Stimulated activated CD4-positive, alpha-beta T cell treated with anti-CD3 and anti-CD28 coated beads, Interleukin-15, amount 100 ng/mL, for 1 hour (primary cell): ENCODE measurements around the gene HERC2.

Source experiments
- DNase-seq, 2 donors: peaks; one replicate each; pipeline ENCODE4 v3.0.0-alpha.2; 2020; ENCODE audit warnings: low read depth in 1 of 2, low spot score in 1 of 2

Gene HERC2

DNA sequence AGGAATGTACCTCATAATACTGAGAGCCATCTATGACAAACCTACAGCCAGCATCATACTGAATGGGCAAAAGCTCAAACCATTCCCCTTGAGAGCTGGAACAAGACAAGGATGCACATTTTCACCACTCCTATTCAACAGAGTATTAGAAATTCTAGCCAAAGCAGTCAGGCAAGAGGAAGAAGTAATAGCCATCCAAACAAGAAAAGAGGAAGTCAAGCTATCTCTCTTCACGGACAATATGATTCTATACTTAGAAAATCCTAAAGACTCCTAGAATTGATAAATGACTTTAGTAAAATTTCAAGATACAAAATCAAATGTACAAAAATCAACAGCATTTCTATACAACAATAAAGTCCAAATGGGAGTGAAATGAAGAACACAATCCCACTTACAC lies 253.0 kb downstream of the HERC2 start:
- no peak for DNase-seq

DNA sequence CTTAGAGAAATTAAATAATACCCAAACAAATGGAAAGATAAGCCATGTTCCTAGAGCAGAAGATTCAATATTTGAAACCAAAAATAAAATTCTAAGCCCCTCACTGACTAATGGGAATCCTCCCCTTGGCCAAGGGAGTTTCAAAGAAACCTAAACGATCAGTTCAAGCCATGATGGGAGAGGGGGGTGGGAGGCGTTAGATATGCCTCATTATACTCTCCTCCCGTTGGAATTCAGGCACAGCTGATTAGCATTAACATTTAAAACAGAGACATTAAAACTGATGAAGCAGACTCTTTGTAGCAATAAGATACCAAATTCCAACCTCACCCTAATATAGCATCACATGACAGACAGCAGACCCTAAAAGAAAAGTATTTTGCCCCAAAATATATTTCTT lies 255.7 kb downstream of the HERC2 start:
- DNase-seq, result no peak
